ENCODE data around the gene TSPY10.
"Not testable (repeated sequence)": the region's sequence is repeated elsewhere in the genome, so short reads cannot be mapped to it uniquely, and the experiment has no call there.

TSPY10 gene, protein sequence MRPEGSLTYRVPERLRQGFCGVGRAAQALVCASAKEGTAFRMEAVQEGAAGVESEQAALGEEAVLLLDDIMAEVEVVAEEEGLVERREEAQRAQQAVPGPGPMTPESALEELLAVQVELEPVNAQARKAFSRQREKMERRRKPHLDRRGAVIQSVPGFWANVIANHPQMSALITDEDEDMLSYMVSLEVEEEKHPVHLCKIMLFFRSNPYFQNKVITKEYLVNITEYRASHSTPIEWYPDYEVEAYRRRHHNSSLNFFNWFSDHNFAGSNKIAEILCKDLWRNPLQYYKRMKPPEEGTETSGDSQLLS

DNA sequence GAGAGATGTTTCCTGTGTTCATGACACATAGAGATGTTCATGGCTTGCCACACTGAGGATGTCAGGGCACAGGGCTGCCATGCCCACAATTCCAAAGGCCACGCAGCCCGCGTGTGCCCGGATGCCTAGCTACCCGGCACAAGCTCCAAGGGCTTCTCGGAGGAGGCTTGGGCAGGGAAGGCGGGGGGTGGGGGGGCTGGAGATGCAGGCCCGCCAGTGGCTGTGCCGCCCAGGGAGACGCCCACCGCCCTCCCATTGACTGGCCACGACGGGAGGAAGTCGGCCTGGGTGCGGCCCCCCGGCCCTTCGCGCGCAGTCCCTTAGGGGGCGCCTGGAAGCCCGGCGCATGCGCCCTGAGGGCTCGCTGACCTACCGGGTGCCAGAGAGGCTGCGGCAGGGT lies at the start of gene TSPY10:
Gene TSPY10 (plus strand): TSS at position 301 of the 400 bp plus-strand sequence. CDS start 46 bp downstream, at position 347.
- in situ Hi-C loops (cut with HindIII; ENCODE audit: low sequenced_read_pairs) = not testable (repeated sequence)

DNA sequence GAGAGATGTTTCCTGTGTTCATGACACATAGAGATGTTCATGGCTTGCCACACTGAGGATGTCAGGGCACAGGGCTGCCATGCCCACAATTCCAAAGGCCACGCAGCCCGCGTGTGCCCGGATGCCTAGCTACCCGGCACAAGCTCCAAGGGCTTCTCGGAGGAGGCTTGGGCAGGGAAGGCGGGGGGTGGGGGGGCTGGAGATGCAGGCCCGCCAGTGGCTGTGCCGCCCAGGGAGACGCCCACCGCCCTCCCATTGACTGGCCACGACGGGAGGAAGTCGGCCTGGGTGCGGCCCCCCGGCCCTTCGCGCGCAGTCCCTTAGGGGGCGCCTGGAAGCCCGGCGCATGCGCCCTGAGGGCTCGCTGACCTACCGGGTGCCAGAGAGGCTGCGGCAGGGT lies 40.7 kb upstream of the TSPY10 start, which contains the start of gene TSPY9:
Gene TSPY9 (plus strand): TSS at position 301 of the 400 bp plus-strand sequence. CDS start 46 bp downstream, at position 347.
- in situ Hi-C loops (cut with HindIII; ENCODE audit: low sequenced_read_pairs) = not testable (repeated sequence)

DNA sequence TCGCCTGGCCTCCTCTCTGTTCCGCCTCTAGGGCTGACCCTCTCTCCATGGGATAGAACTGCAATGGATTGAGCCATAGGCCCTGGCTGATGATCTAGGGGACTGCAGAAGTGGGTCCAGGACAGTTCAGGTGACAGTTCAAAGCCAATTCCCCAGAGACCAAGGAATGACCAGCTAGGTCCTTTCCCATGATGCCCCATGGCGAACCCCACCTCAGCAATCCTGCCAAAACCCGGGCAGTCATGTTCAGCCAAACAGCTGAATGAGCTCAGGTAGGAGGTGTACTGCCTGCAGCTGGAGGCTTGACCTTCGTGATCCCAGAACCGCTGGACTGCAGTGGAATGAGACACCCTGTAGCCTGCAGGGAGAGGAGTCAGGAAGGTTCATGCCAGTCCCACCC lies 23.3 kb upstream of the TSPY10 start:
- in situ Hi-C loops (cut with HindIII; ENCODE audit: low sequenced_read_pairs) = not testable (repeated sequence)

DNA sequence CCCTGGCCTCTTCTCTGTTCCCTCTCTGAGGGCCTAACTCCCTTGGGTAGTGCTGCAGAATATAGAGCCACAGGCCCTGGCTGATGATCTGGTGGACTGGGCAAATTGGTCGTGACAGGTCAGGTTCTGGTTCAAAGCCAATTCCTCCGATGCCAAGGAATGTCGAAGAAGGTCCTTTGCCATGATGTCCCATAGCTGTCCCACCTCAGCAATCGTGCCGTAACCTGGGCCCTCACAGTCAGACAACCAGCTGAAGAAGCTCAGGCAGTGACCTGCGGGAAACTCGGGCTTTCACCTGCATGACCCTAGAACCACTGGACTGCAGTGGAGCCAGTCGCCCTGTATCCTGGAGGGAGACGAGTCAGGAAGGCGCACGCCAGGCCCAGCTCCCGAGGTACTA lies 11.4 kb upstream of the TSPY10 start:
- in situ Hi-C loops (cut with HindIII; ENCODE audit: low sequenced_read_pairs) = not testable (repeated sequence)

Data from endothelial cell of hepatic sinusoid (primary cell).